Embryonic facial prominence (tissue), 1 donor: ENCODE measurements around the gene BAZ1B.
"Not testable (repeated sequence)": the region's sequence is repeated elsewhere in the genome, so short reads cannot be mapped to it uniquely, and the experiment has no call there.

Experiments used
- DNase-seq: peaks from one replicate; pipeline ENCODE4 v3.0.0-alpha.2; 2016; ENCODE audit errors: extremely low spot score

Gene BAZ1B

GRCh38 chr7:73538510-73538909, 16.4 kb upstream of the BAZ1B start:
- DNase-seq: not testable (repeated sequence)

GRCh38 chr7:73537051-73537450, 15.0 kb upstream of the BAZ1B start:
- no peak for DNase-seq

- no peak for DNase-seq
Measured at GRCh38 chr7:73536479-73536878, 14.4 kb upstream of the BAZ1B start.

GRCh38 chr7:73535918-73536317, 13.8 kb upstream of the BAZ1B start:
- not testable (repeated sequence) for DNase-seq

- DNase-seq: no peak
Measured at GRCh38 chr7:73533742-73534141, 11.6 kb upstream of the BAZ1B start.

GRCh38 chr7:73532224-73532623, 10.1 kb upstream of the BAZ1B start:
- DNase-seq: no peak

GRCh38 chr7:73530800-73531199, 8.7 kb upstream of the BAZ1B start:
- no peak for DNase-seq

- no peak for DNase-seq
Measured at GRCh38 chr7:73526896-73527821, 5.1 kb upstream of the BAZ1B start.

- not testable (repeated sequence) for DNase-seq
Measured at GRCh38 chr7:73526158-73526494, 4.0 kb upstream of the BAZ1B start.

- DNase-seq: no peak
Measured at GRCh38 chr7:73521636-73522104, 423 bp downstream of the BAZ1B start.

- DNase-seq: no peak
Measured at GRCh38 chr7:73520673-73521635, 1.1 kb downstream of the BAZ1B start.

GRCh38 chr7:73519867-73520672, 2.0 kb downstream of the BAZ1B start:
- no peak for DNase-seq

- no peak for DNase-seq
Measured at GRCh38 chr7:73518470-73518869, 3.6 kb downstream of the BAZ1B start.

GRCh38 chr7:73517241-73517995, 4.7 kb downstream of the BAZ1B start:
- DNase-seq: no peak

- no peak for DNase-seq
Measured at GRCh38 chr7:73515178-73515577, 6.9 kb downstream of the BAZ1B start.

- no peak for DNase-seq
Measured at GRCh38 chr7:73512018-73512780, 9.9 kb downstream of the BAZ1B start.

GRCh38 chr7:73509463-73509862, 12.6 kb downstream of the BAZ1B start:
- no peak for DNase-seq

- no peak for DNase-seq
Measured at GRCh38 chr7:73507556-73507955, 14.5 kb downstream of the BAZ1B start.

- no peak for DNase-seq
Measured at GRCh38 chr7:73504920-73505319, 17.2 kb downstream of the BAZ1B start.

GRCh38 chr7:73504017-73504416, 18.1 kb downstream of the BAZ1B start:
- no peak for DNase-seq
